Stimulated activated CD8-positive, alpha-beta memory T cell treated with anti-CD3 and anti-CD28 coated beads, Interleukin-15, amount 100 ng/mL, for 48 hours (primary cell): ENCODE data around the gene CANT1.
"Not testable (repeated sequence)": the region's sequence is repeated elsewhere in the genome, so short reads cannot be mapped to it uniquely, and the experiment has no call there.

Experiments
- DNase-seq, 2 donors: peaks; one replicate each; pipeline ENCODE4 v3.0.0-alpha.2; 2020; ENCODE audit warnings: low read depth in 2 of 2

CANT1 gene

GRCh38 chr17:79043191-79043930, 33.8 kb upstream of the CANT1 start:
- no peak for DNase-seq

- DNase-seq: peak; percentile 34 to 48
These were observed 33.0 kb upstream of the CANT1 start for GRCh38 chr17:79042421-79043190.

GRCh38 chr17:79041723-79042420, 32.3 kb upstream of the CANT1 start:
- no peak for DNase-seq

- no peak for DNase-seq
These were observed 31.5 kb upstream of the CANT1 start for GRCh38 chr17:79041041-79041570.

GRCh38 chr17:79039886-79040285, 30.3 kb upstream of the CANT1 start:
- DNase-seq: no peak

GRCh38 chr17:79039171-79039570, 29.6 kb upstream of the CANT1 start:
- no peak for DNase-seq

- peak in 1 of 2 donors; percentile 21 for DNase-seq
These were observed 29.1 kb upstream of the CANT1 start for GRCh38 chr17:79038545-79039135.

GRCh38 chr17:79036596-79036995, 27.0 kb upstream of the CANT1 start:
- no peak for DNase-seq

- no peak for DNase-seq
These were observed 26.6 kb upstream of the CANT1 start for GRCh38 chr17:79036181-79036580.

GRCh38 chr17:79035686-79036085, 26.1 kb upstream of the CANT1 start:
- DNase-seq: no peak

GRCh38 chr17:79034931-79035485, 25.4 kb upstream of the CANT1 start:
- no peak for DNase-seq

GRCh38 chr17:79033741-79034501, 24.4 kb upstream of the CANT1 start:
- DNase-seq: no peak

GRCh38 chr17:79033046-79033616, 23.6 kb upstream of the CANT1 start:
- DNase-seq: no peak

- DNase-seq: no peak
These were observed 22.7 kb upstream of the CANT1 start for GRCh38 chr17:79031996-79032875.

GRCh38 chr17:79030636-79031035, 21.1 kb upstream of the CANT1 start:
- not testable (repeated sequence) for DNase-seq

GRCh38 chr17:79029327-79030009, 19.9 kb upstream of the CANT1 start:
- no peak for DNase-seq

- DNase-seq: no peak
These were observed 19.1 kb upstream of the CANT1 start for GRCh38 chr17:79028496-79029326.

- DNase-seq: no peak
These were observed 18.4 kb upstream of the CANT1 start for GRCh38 chr17:79027925-79028491.
